K562 (cell line): ENCODE results near the gene E2F3.

Experiments
- CEBPZ ChIP-seq: fragments of 150-350 bp; IDR thresholded peaks from 2 replicates; pipeline ENCODE4 v1.6.1; 2014; ENCODE audit warnings: low read depth, mild to moderate bottlenecking, low read length, borderline replicate concordance
- CREB1 ChIP-seq, 2 experiments: sonication (generic) in 1 of 2; formaldehyde crosslinking in 1 of 2; IDR thresholded peaks; 2 replicates each; pipeline versions ENCODE4 v1.6.1 to v1.8.0; 2012 to 2022; ENCODE audit warnings: inconsistent platforms in 1 of 2, mild to moderate bottlenecking in 1 of 2, missing genetic modification reagents in 1 of 2, moderate library complexity in 1 of 2
- CTCF ChIP-seq, 3 experiments: IDR thresholded peaks in 2 of 3; conservative IDR thresholded peaks in 1 of 3; 2 replicates each; pipeline ENCODE4 v1.5.1; 2011 to 2012; ENCODE audit warnings: low read length in 3 of 3, mild to moderate bottlenecking in 3 of 3, control low read depth in 2 of 3, improper control_type of control experiment in 1 of 3, inconsistent platforms in 1 of 3, low read depth in 1 of 3, mixed read lengths in 1 of 3, moderate library complexity in 1 of 3; ENCODE audit not compliant: insufficient read depth in 2 of 3
- MXI1 ChIP-seq: IDR thresholded peaks from 2 replicates; pipeline ENCODE4 v1.6.1; 2011; ENCODE audit warnings: low read depth, mild to moderate bottlenecking, improper control_type of control experiment, low read length
- RNF2 ChIP-seq: sonication (generic); IDR thresholded peaks from 2 replicates; pipeline ENCODE4 v1.6.1; 2016
- SMARCA4 ChIP-seq: fragments of 450-650 bp; IDR thresholded peaks from 2 replicates; pipeline ENCODE4 v1.6.1; 2016
- ZHX1 ChIP-seq: fragments of 150-350 bp; conservative IDR thresholded peaks from 2 replicates; pipeline ENCODE4 v1.6.1; 2014; ENCODE audit warnings: low read length
- ZNF778 ChIP-seq: fragments of 450-650 bp; formaldehyde crosslinking; IDR thresholded peaks from 2 replicates; pipeline ENCODE4 v1.4.0; 2020; ENCODE audit warnings: mild to moderate bottlenecking, moderate library complexity

- no peak for TF ChIP-seq CTCF (IDR thresholded peaks at IDR 0.05 in 2 of 3, conservative IDR thresholded peaks at IDR 0.05 in 1 of 3; ENCODE audit: insufficient read depth in 2 of 3, low read depth in 1 of 3, low read length in 3 of 3)
- TF ChIP-seq MXI1 = no peak
- TF ChIP-seq ZHX1 = no peak
- no peak for TF ChIP-seq CREB1 (IDR thresholded peaks at IDR 0.05)
- TF ChIP-seq CREB1 (CRISPR knock-in tag; IDR thresholded peaks at IDR 0.05) = no peak
- no peak for TF ChIP-seq ZNF778 (CRISPR knock-in tag)
- no peak for TF ChIP-seq SMARCA4
- no peak for TF ChIP-seq RNF2
- no peak for TF ChIP-seq CEBPZ
Measured at GRCh38 chr6:20436719-20437118, 35.0 kb downstream of the E2F3 start.
